HepG2 (cell line): Measurements from ENCODE around the gene APBB2. TPM values are rescaled to one million over a fixed set of nuclear protein-coding genes. Genes with fewer than 3 reads are reported as not detected.
A peak's percentile ranks its signal among the peaks of the same experiment; 100 is the strongest.

Source experiments
- AKNA ChIP-seq: sonication (generic); formaldehyde crosslinking; IDR thresholded peaks from 2 replicates; pipeline ENCODE4 v1.4.0; 2020; ENCODE audit warnings: missing genetic modification reagents, borderline replicate concordance
- ETV5 ChIP-seq: IDR thresholded peaks from 2 replicates; pipeline ENCODE4 v1.6.1; 2018; ENCODE audit warnings: missing biosample characterization, missing genetic modification reagents, inconsistent platforms, borderline replicate concordance
- FOXO4 ChIP-seq: sonication (generic); formaldehyde crosslinking; conservative IDR thresholded peaks from 2 replicates; pipeline ENCODE4 v1.8.1; 2023; ENCODE audit warnings: missing genetic modification reagents
- KAT8 ChIP-seq: IDR thresholded peaks from 2 replicates; pipeline ENCODE4 v1.6.1; 2016; ENCODE audit warnings: missing genetic modification reagents, missing compliant biosample characterization
- MBNL3 ChIP-seq: fragments of 250-450 bp; sonication (Bioruptor Pico); conservative IDR thresholded peaks from 2 replicates; pipeline ENCODE4 v1.8.0; 2022; ENCODE audit warnings: mild to moderate bottlenecking, inconsistent platforms
- NCOA5 ChIP-seq: sonication (generic); formaldehyde crosslinking; IDR thresholded peaks from 2 replicates; pipeline ENCODE4 v1.4.0; 2020; ENCODE audit warnings: missing genetic modification reagents
- NR2F6 ChIP-seq, 2 experiments: IDR thresholded peaks; 2 replicates each; pipeline ENCODE4 v1.6.1; 2016; ENCODE audit warnings: antibody characterized with exemption in 1 of 2, mild to moderate bottlenecking in 1 of 2
- REPIN1 ChIP-seq: sonication (generic); formaldehyde crosslinking; IDR thresholded peaks from 2 replicates; pipeline ENCODE4 v1.8.0; 2022; ENCODE audit warnings: missing genetic modification reagents, low read depth, mild to moderate bottlenecking, borderline replicate concordance
- RXRA ChIP-seq: sonication (generic); formaldehyde crosslinking; IDR thresholded peaks from 2 replicates; pipeline ENCODE4 v1.5.1; 2020; ENCODE audit warnings: missing genetic modification reagents
- SMARCC2 ChIP-seq: fragments of 450-650 bp; IDR thresholded peaks from 2 replicates; pipeline ENCODE4 v1.6.1; 2017; ENCODE audit warnings: antibody characterized with exemption, mild to moderate bottlenecking
- SNRNP70 ChIP-seq: fragments of 200-400 bp; formaldehyde crosslinking; IDR thresholded peaks from 2 replicates; pipeline ENCODE4 v1.6.1; 2017; ENCODE audit warnings: mild to moderate bottlenecking, low read depth, low read length, moderate library complexity
- ZBTB46 ChIP-seq: sonication (generic); formaldehyde crosslinking; IDR thresholded peaks from 2 replicates; pipeline ENCODE4 v1.4.0; 2020; ENCODE audit warnings: mild to moderate bottlenecking, missing genetic modification reagents, borderline replicate concordance
- ZFP37 ChIP-seq: sonication (generic); formaldehyde crosslinking; IDR thresholded peaks from 2 replicates; pipeline ENCODE4 v1.4.0; 2020; ENCODE audit warnings: missing genetic modification reagents, borderline replicate concordance
- ZNF232 ChIP-seq: sonication (generic); formaldehyde crosslinking; IDR thresholded peaks from 2 replicates; pipeline ENCODE4 v1.4.0; 2020; ENCODE audit warnings: missing genetic modification reagents, borderline replicate concordance
- ZNF234 ChIP-seq: sonication (generic); formaldehyde crosslinking; conservative IDR thresholded peaks from 2 replicates; pipeline ENCODE4 v1.5.1; 2020; ENCODE audit warnings: mild to moderate bottlenecking, missing genetic modification reagents
- ZNF432 ChIP-seq: sonication (generic); formaldehyde crosslinking; IDR thresholded peaks from 2 replicates; pipeline ENCODE4 v1.5.0; 2020; ENCODE audit warnings: missing genetic modification reagents, mild to moderate bottlenecking, borderline replicate concordance
- ZNF451 ChIP-seq: sonication (generic); formaldehyde crosslinking; IDR thresholded peaks from 2 replicates; pipeline ENCODE4 v1.5.0; 2020; ENCODE audit warnings: mild to moderate bottlenecking, missing genetic modification reagents
- ZNF598 ChIP-seq: sonication (generic); formaldehyde crosslinking; IDR thresholded peaks from 2 replicates; pipeline ENCODE4 v1.5.1; 2020; ENCODE audit warnings: mild to moderate bottlenecking, missing genetic modification reagents, borderline replicate concordance
- ZNF639 ChIP-seq: conservative IDR thresholded peaks from 2 replicates; pipeline ENCODE4 v1.6.1; 2018; ENCODE audit warnings: missing genetic modification reagents
- ZNF878 ChIP-seq: sonication (generic); formaldehyde crosslinking; IDR thresholded peaks from 2 replicates; pipeline ENCODE4 v1.8.1; 2023; ENCODE audit warnings: mild to moderate bottlenecking, missing genetic modification reagents, moderate library complexity
- ZSCAN31 ChIP-seq: sonication (generic); formaldehyde crosslinking; IDR thresholded peaks from 2 replicates; pipeline ENCODE4 v1.5.0; 2020; ENCODE audit warnings: low read depth, mild to moderate bottlenecking, missing genetic modification reagents
- polyA plus RNA-seq, 8 experiments: library from polyadenylated mRNA; depleted of rRNA in 3 of 8; stranded (reverse) in 7 of 8; unstranded in 1 of 8; fragments of >200 nt; fragmentation: Illumina TruSeq in 4 of 8; extraction: Trizol in 4 of 8; gene quantifications; 2 replicates each; pipeline versions ENCODE4 v1.2.1 to v1.2.3, GENCODE V29; 2011 to 2016; ENCODE audit warnings: low read depth in 4 of 8, missing spikeins in 1 of 8, mixed read lengths in 1 of 8; ENCODE audit not compliant: insufficient read depth in 1 of 8
- total RNA-seq, 5 experiments: library from RNA; depleted of rRNA; stranded (reverse); fragments of >200 nt; fragmentation: Illumina TruSeq; extraction: Trizol; gene quantifications; 2 replicates each; pipeline ENCODE4 v1.2.3, GENCODE V29; 2016; ENCODE audit warnings: low read depth in 1 of 5

APBB2 gene
- total and polyA plus RNA-seq, 2 of the 13 experiments (the other 11 are each of a cell fraction or from before 2014, with no cell fraction given), result 11.7 to 17.0 TPM

GRCh38 chr4:41214136-41214824 lies at the start of gene APBB2 (continued):
- TF ChIP-seq NR2F6 (IDR thresholded peaks at IDR 0.05), result no peak
- 0 out of 2 replicates have a peak, but pooled peaks have one; percentile 29 for TF ChIP-seq NR2F6 (CRISPR knock-in tag; IDR thresholded peaks at IDR 0.05)
- TF ChIP-seq AKNA (CRISPR knock-in tag), result no peak
- TF ChIP-seq ZNF232 (CRISPR knock-in tag), result no peak
- TF ChIP-seq ZNF598 (CRISPR knock-in tag), result peak; percentile 33; the same call in 1 of the 2 replicates
- no peak for TF ChIP-seq MBNL3 (CRISPR knock-in tag)
- TF ChIP-seq KAT8 (CRISPR knock-in tag), result peak; percentile 78
- TF ChIP-seq ETV5, result peak; percentile 31; the same call in 1 of the 2 replicates
- peak; percentile 42; the same call in 1 of the 2 replicates for TF ChIP-seq RXRA (CRISPR knock-in tag)
- no peak; the same call in 1 of the 2 replicates for TF ChIP-seq ZSCAN31 (CRISPR knock-in tag)
- no peak for TF ChIP-seq ZNF878 (CRISPR knock-in tag)
- no peak for TF ChIP-seq ZNF451 (CRISPR knock-in tag)
- TF ChIP-seq ZNF234, result no peak
- no peak for TF ChIP-seq ZNF432 (CRISPR knock-in tag)
- no peak for TF ChIP-seq SMARCC2
- no peak for TF ChIP-seq NCOA5 (CRISPR knock-in tag)
- no peak for TF ChIP-seq SNRNP70
- no peak for TF ChIP-seq FOXO4 (CRISPR knock-in tag)
- TF ChIP-seq ZFP37 (CRISPR knock-in tag), result no peak
- no peak for TF ChIP-seq ZBTB46 (CRISPR knock-in tag)
- TF ChIP-seq REPIN1, result no peak
- no peak for TF ChIP-seq ZNF639
